Germinal center (tissue), 1 donor: ENCODE measurements around the gene TSBP1.

Experiments used
- DNase-seq: peaks from one replicate; pipeline ENCODE4 v3.0.0; 2012; ENCODE audit warnings: mixed read lengths, low spot score

The TSBP1 gene

GRCh38 chr6:32371803-32372202 is at the start of gene TSBP1:
TSBP1 (minus strand) TSS chr6:32371903; CDS start chr6:32371706, 197 bp downstream.
- DNase-seq, result no peak

GRCh38 chr6:32416036-32416435 is 44.3 kb upstream of the TSBP1 start:
- no peak for DNase-seq

- DNase-seq, result peak; percentile 69
These were observed 43.9 kb upstream of the TSBP1 start for GRCh38 chr6:32415521-32416019.

GRCh38 chr6:32413427-32414047 is 41.8 kb upstream of the TSBP1 start:
- peak; percentile 74 for DNase-seq

GRCh38 chr6:32411566-32412327 is 40.0 kb upstream of the TSBP1 start:
- no peak for DNase-seq

- no peak for DNase-seq
These were observed 39.2 kb upstream of the TSBP1 start for GRCh38 chr6:32410906-32411305.

GRCh38 chr6:32406857-32407256 is 35.2 kb upstream of the TSBP1 start, which contains the start of gene BTNL2:
BTNL2 (minus strand) TSS chr6:32407181; CDS start chr6:32407123, 58 bp downstream.
- DNase-seq, result no peak

GRCh38 chr6:32406197-32406596 is 34.5 kb upstream of the TSBP1 start:
- DNase-seq, result no peak

- DNase-seq, result no peak
These were observed 34.0 kb upstream of the TSBP1 start for GRCh38 chr6:32405656-32406055.

- no peak for DNase-seq
These were observed 31.1 kb upstream of the TSBP1 start for GRCh38 chr6:32402812-32403211.

- DNase-seq, result no peak
These were observed 29.7 kb upstream of the TSBP1 start for GRCh38 chr6:32401284-32401963.

- peak; percentile 65 for DNase-seq
These were observed 25.7 kb upstream of the TSBP1 start for GRCh38 chr6:32397252-32397920.

- DNase-seq, result no peak
These were observed 24.3 kb upstream of the TSBP1 start for GRCh38 chr6:32396028-32396427.

GRCh38 chr6:32393665-32394420 is 22.1 kb upstream of the TSBP1 start:
- no peak for DNase-seq

GRCh38 chr6:32391505-32391904 is 19.8 kb upstream of the TSBP1 start:
- DNase-seq, result no peak

GRCh38 chr6:32387589-32388340 is 16.1 kb upstream of the TSBP1 start:
- no peak for DNase-seq

GRCh38 chr6:32386040-32386439 is 14.3 kb upstream of the TSBP1 start:
- no peak for DNase-seq

- DNase-seq, result no peak
These were observed 11.2 kb upstream of the TSBP1 start for GRCh38 chr6:32382757-32383420.

- DNase-seq, result no peak
These were observed 7.8 kb upstream of the TSBP1 start for GRCh38 chr6:32379545-32379944.
